ENCODE results near the gene COX20.

- TF ChIP-seq ARNT (IDR thresholded peaks at IDR 0.05) (no peak), BHLHE40 (IDR thresholded peaks at IDR 0.05; ENCODE audit: borderline replicate concordance) (no peak), PKNOX1 (IDR thresholded peaks at IDR 0.05) (no peak), TARDBP (IDR thresholded peaks at IDR 0.05) (no peak), NFRKB (IDR thresholded peaks at IDR 0.05) (no peak), ZNF384 (IDR thresholded peaks at IDR 0.05) (no peak), FOXM1 (IDR thresholded peaks at IDR 0.05; ENCODE audit: borderline replicate concordance) (no peak), FOXA1 (IDR thresholded peaks at IDR 0.05) (no peak), SP1 (IDR thresholded peaks at IDR 0.05) (no peak)
These were observed 44.4 kb upstream of the COX20 start for GRCh38 chr1:244791061-244791460.
